SK-N-SH treated with all-trans-retinoic acid at 6 μM for 48 hours (cell line): ENCODE data around the gene SNX30.

ENCODE experiments used
- ARNTL ChIP-seq: fragments of 450-650 bp; formaldehyde crosslinking; IDR thresholded peaks from 2 replicates; pipeline ENCODE4 v1.5.0; 2020; ENCODE audit warnings: low read depth, mild to moderate bottlenecking, moderate library complexity, borderline replicate concordance
- ESRRG ChIP-seq: fragments of 250-450 bp; sonication (Bioruptor Pico); IDR thresholded peaks from 2 replicates; pipeline ENCODE4 v1.6.1; 2021; ENCODE audit warnings: mild to moderate bottlenecking
- PATZ1 ChIP-seq: fragments of 250-450 bp; sonication (Bioruptor Pico); IDR thresholded peaks from 2 replicates; pipeline ENCODE4 v1.8.0; 2020; ENCODE audit warnings: mild to moderate bottlenecking, moderate library complexity, borderline replicate concordance
- SNAI2 ChIP-seq: fragments of 250-450 bp; sonication (Bioruptor Pico); IDR thresholded peaks from 2 replicates; pipeline ENCODE4 v1.5.0; 2020; ENCODE audit warnings: mild to moderate bottlenecking, moderate library complexity
- TCF4 ChIP-seq: fragments of 250-450 bp; sonication (Bioruptor Pico); IDR thresholded peaks from 2 replicates; pipeline ENCODE4 v1.8.0; 2021; ENCODE audit warnings: mild to moderate bottlenecking, moderate library complexity, borderline replicate concordance
- TOX ChIP-seq: fragments of 250-450 bp; sonication (Bioruptor Pico); IDR thresholded peaks from 2 replicates; pipeline ENCODE4 v1.8.0; 2021; ENCODE audit warnings: mild to moderate bottlenecking, moderate library complexity, borderline replicate concordance
- ZC3H10 ChIP-seq: fragments of 250-450 bp; sonication (Bioruptor Pico); IDR thresholded peaks from 2 replicates; pipeline ENCODE4 v1.5.1; 2021; ENCODE audit warnings: mild to moderate bottlenecking, moderate library complexity
- ZFP3 ChIP-seq: fragments of 250-450 bp; sonication (Bioruptor Pico); IDR thresholded peaks from 2 replicates; pipeline ENCODE4 v1.5.0; 2020; ENCODE audit warnings: mild to moderate bottlenecking, moderate library complexity
- ZFP30 ChIP-seq: fragments of 450-650 bp; formaldehyde crosslinking; IDR thresholded peaks from 2 replicates; pipeline ENCODE4 v1.5.0; 2022; ENCODE audit warnings: mild to moderate bottlenecking, moderate library complexity
- ZNF565 ChIP-seq: fragments of 450-650 bp; formaldehyde crosslinking; conservative IDR thresholded peaks from 2 replicates; pipeline ENCODE4 v1.5.0; 2020; ENCODE audit warnings: low read depth, mild to moderate bottlenecking, moderate library complexity
- ZNF70 ChIP-seq: fragments of 450-650 bp; formaldehyde crosslinking; IDR thresholded peaks from 2 replicates; pipeline ENCODE4 v1.5.0; 2020; ENCODE audit warnings: mild to moderate bottlenecking, moderate library complexity
- ZNF8 ChIP-seq: fragments of 450-650 bp; formaldehyde crosslinking; IDR thresholded peaks from 2 replicates; pipeline ENCODE4 v1.5.0; 2020; ENCODE audit warnings: mild to moderate bottlenecking, moderate library complexity
- TF ChIP-seq, protein P1 (sequence below): fragments of 250-450 bp; sonication (Bioruptor Pico); IDR thresholded peaks from 2 replicates; pipeline ENCODE4 v1.5.1; 2021; ENCODE audit warnings: mild to moderate bottlenecking, moderate library complexity

- no peak for TF ChIP-seq TCF4 (CRISPR knock-in tag)
- no peak for TF ChIP-seq PATZ1 (CRISPR knock-in tag)
- no peak for TF ChIP-seq ZFP30
- TF ChIP-seq ESRRG (CRISPR knock-in tag), result no peak
- no peak for TF ChIP-seq ZC3H10 (CRISPR knock-in tag)
- TF ChIP-seq ZFP3, result no peak
- TF ChIP-seq, protein P1, sequence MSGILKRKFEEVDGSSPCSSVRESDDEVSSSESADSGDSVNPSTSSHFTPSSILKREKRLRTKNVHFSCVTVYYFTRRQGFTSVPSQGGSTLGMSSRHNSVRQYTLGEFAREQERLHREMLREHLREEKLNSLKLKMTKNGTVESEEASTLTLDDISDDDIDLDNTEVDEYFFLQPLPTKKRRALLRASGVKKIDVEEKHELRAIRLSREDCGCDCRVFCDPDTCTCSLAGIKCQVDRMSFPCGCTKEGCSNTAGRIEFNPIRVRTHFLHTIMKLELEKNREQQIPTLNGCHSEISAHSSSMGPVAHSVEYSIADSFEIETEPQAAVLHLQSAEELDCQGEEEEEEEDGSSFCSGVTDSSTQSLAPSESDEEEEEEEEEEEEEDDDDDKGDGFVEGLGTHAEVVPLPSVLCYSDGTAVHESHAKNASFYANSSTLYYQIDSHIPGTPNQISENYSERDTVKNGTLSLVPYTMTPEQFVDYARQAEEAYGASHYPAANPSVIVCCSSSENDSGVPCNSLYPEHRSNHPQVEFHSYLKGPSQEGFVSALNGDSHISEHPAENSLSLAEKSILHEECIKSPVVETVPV (CRISPR knock-in tag), result no peak
- no peak for TF ChIP-seq TOX
- TF ChIP-seq ZNF565, result no peak
- TF ChIP-seq SNAI2 (CRISPR knock-in tag), result no peak
- no peak for TF ChIP-seq ZNF70 (CRISPR knock-in tag)
- TF ChIP-seq ARNTL (CRISPR knock-in tag), result no peak
- TF ChIP-seq ZNF8, result no peak
These were observed 37.4 kb downstream of the SNX30 start for GRCh38 chr9:112787978-112788377.
